ENCODE data around the gene DNMT3A. TPM values are rescaled to one million over a fixed set of nuclear protein-coding genes. Genes with fewer than 3 reads are reported as not detected.

Gene DNMT3A
- total RNA-seq, 1 donor from 2014 or later, result 12.9 TPM

DNA sequence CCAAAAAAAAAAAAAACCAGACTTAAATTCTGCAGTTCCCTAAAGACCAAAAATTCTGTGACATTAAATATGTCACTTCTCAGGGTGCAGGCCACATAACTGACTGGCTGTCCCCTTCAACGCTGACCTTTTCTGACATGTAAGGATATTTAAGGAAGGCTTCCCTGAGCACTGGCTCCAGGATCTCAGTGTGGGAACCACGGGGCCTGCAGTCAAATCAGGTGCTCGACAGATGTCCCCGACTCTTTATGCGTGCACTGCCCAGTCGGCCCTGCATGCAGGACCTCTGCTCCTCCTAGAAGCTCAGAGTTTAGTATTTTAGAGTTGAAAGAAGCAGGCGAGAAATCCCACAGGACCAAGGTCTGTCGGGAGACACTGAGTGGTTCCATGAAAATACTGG is 104.0 kb downstream of the DNMT3A start:
- TF ChIP-seq, protein P1, sequence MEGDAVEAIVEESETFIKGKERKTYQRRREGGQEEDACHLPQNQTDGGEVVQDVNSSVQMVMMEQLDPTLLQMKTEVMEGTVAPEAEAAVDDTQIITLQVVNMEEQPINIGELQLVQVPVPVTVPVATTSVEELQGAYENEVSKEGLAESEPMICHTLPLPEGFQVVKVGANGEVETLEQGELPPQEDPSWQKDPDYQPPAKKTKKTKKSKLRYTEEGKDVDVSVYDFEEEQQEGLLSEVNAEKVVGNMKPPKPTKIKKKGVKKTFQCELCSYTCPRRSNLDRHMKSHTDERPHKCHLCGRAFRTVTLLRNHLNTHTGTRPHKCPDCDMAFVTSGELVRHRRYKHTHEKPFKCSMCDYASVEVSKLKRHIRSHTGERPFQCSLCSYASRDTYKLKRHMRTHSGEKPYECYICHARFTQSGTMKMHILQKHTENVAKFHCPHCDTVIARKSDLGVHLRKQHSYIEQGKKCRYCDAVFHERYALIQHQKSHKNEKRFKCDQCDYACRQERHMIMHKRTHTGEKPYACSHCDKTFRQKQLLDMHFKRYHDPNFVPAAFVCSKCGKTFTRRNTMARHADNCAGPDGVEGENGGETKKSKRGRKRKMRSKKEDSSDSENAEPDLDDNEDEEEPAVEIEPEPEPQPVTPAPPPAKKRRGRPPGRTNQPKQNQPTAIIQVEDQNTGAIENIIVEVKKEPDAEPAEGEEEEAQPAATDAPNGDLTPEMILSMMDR (IDR thresholded peaks at IDR 0.05; ENCODE audit: insufficient read depth, low read length, severe bottlenecking), result no peak
- FAIRE-seq, result no peak
- H3K4me3 ChIP-seq (ENCODE audit: low read depth, low read length), result no peak overlapping the region
- DNase-seq (ENCODE audit: low read depth), result no peak
- H3K27me3 ChIP-seq (ENCODE audit: control insufficient read depth, insufficient read depth, low read length), result no peaks in the 10 kb centered on the region
- H3K36me3 ChIP-seq (ENCODE audit: control insufficient read depth, insufficient read depth, low read length), result peaks cover 20% of the 10 kb centered on the region

DNA sequence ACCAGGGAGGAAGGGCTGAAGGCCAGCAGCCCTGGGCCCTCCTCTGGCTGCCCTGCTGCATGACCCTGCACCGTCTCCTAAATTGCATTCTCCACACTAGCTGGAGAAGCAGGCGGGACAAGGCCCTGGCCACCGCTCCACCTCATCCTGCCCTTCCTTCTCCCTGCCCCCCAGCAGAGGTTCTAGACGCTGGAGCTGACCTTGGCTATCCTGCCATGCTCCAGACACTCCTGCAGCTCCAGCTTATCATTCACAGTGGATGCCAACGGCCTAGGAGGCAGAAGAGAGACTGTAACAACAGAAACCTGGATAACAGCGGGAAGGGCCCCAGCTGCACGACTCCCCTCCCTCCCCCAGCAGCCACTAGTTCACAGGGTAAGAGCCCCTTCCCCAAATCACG is 105.0 kb downstream of the DNMT3A start:
- TF ChIP-seq, protein P1 (IDR thresholded peaks at IDR 0.05; ENCODE audit: insufficient read depth, low read length, severe bottlenecking), result no peak
- H3K36me3 ChIP-seq (ENCODE audit: control insufficient read depth, insufficient read depth, low read length), result peaks cover 20% of the 10 kb centered on the region
- no peak overlapping the region for H3K4me3 ChIP-seq (ENCODE audit: low read depth, low read length)
- DNase-seq (ENCODE audit: low read depth) (no peak), FAIRE-seq (no peak)
- no peaks in the 10 kb centered on the region for H3K27me3 ChIP-seq (ENCODE audit: control insufficient read depth, insufficient read depth, low read length)

- Histone ChIP-seq H3K27me3 (ENCODE audit: control insufficient read depth, insufficient read depth, low read length) (no peaks in the 10 kb centered on the region), H3K36me3 (ENCODE audit: control insufficient read depth, insufficient read depth, low read length) (peaks cover 13% of the 10 kb centered on the region), H3K4me3 (ENCODE audit: low read depth, low read length) (no peak overlapping the region)
- TF ChIP-seq, protein P1 (IDR thresholded peaks at IDR 0.05; ENCODE audit: insufficient read depth, low read length, severe bottlenecking), result no peak
- FAIRE-seq, result no peak
- no peak for DNase-seq (ENCODE audit: low read depth)
Observed at GRCh38 chr2:25234738-25235137, 107.0 kb downstream of the DNMT3A start.

GRCh38 chr2:25233916-25234605 is 107.7 kb downstream of the DNMT3A start:
- no peak overlapping the region for H3K4me3 ChIP-seq (ENCODE audit: low read depth, low read length)
- TF ChIP-seq, protein P1 (IDR thresholded peaks at IDR 0.05; ENCODE audit: insufficient read depth, low read length, severe bottlenecking), result no peak
- FAIRE-seq (no peak), DNase-seq (ENCODE audit: low read depth) (no peak)
- H3K27me3 ChIP-seq (ENCODE audit: control insufficient read depth, insufficient read depth, low read length), result no peaks in the 10 kb centered on the region
- H3K36me3 ChIP-seq (ENCODE audit: control insufficient read depth, insufficient read depth, low read length), result peaks cover 13% of the 10 kb centered on the region

GRCh38 chr2:25232248-25232825 is 109.4 kb downstream of the DNMT3A start:
- H3K36me3 ChIP-seq (ENCODE audit: control insufficient read depth, insufficient read depth, low read length), result peaks cover 11% of the 10 kb centered on the region
- no peak for FAIRE-seq

More at GRCh38 chr2:25232248-25232825, 109.4 kb downstream of the DNMT3A start:
- Histone ChIP-seq H3K27me3 (ENCODE audit: control insufficient read depth, insufficient read depth, low read length) (no peaks in the 10 kb centered on the region), H3K4me3 (ENCODE audit: low read depth, low read length) (no peak overlapping the region)
- DNase-seq (ENCODE audit: low read depth), result no peak
- TF ChIP-seq, protein P1 (IDR thresholded peaks at IDR 0.05; ENCODE audit: insufficient read depth, low read length, severe bottlenecking), result no peak

Measured in bronchial epithelial cell (primary cell).